Hepatocyte (in vitro differentiated cells): ENCODE results near the gene IPPK. TPM values are rescaled to one million over a fixed set of nuclear protein-coding genes. Genes with fewer than 3 reads are reported as not detected.

Experiments
- DNase-seq: peaks from one replicate; pipeline ENCODE4 v3.0.0-alpha.2; 2016; ENCODE audit warnings: low spot score
- H2AFZ ChIP-seq: fragments of 200-600 bp; sonication (generic); 2 replicates; pipeline ENCODE4 v1.6.0; 2016; ENCODE audit warnings: antibody characterized with exemption, mild to moderate bottlenecking
- H3K27ac ChIP-seq: fragments of 200-600 bp; sonication (generic); 2 replicates; pipeline ENCODE4 v1.5.1; 2016; ENCODE audit warnings: mild to moderate bottlenecking
- H3K27me3 ChIP-seq: fragments of 200-600 bp; sonication (generic); 2 replicates; pipeline ENCODE4 v1.6.1; 2016
- H3K36me3 ChIP-seq: fragments of 200-600 bp; sonication (generic); replicated peaks from 2 replicates; pipeline ENCODE4 v1.5.1; 2016; ENCODE audit warnings: low read depth; ENCODE audit not compliant: insufficient read depth
- H3K4me1 ChIP-seq: fragments of 200-600 bp; sonication (generic); 2 replicates; pipeline ENCODE4 v1.5.1; 2016; ENCODE audit warnings: mild to moderate bottlenecking, moderate library complexity; ENCODE audit not compliant: insufficient read depth
- H3K4me2 ChIP-seq: fragments of 200-600 bp; sonication (generic); 2 replicates; pipeline ENCODE4 v1.6.0; 2016
- H3K4me3 ChIP-seq: fragments of 200-600 bp; sonication (generic); 2 replicates; pipeline ENCODE4 v1.5.1; 2016; ENCODE audit warnings: mild to moderate bottlenecking
- H3K79me2 ChIP-seq: fragments of 200-600 bp; sonication (generic); 2 replicates; pipeline ENCODE4 v1.6.0; 2017; ENCODE audit warnings: mild to moderate bottlenecking
- H3K9me2 ChIP-seq: fragments of 200-600 bp; sonication (generic); replicated peaks from 2 replicates; pipeline ENCODE4 v1.6.0; 2017; ENCODE audit warnings: mild to moderate bottlenecking; ENCODE audit not compliant: insufficient read depth
- H3K9me3 ChIP-seq: fragments of 200-600 bp; sonication (generic); 2 replicates; pipeline ENCODE4 v1.5.1; 2016; ENCODE audit warnings: low read depth, mild to moderate bottlenecking
- H4K20me1 ChIP-seq: fragments of 200-600 bp; sonication (generic); 2 replicates; pipeline ENCODE4 v1.6.0; 2016; ENCODE audit warnings: mild to moderate bottlenecking; ENCODE audit not compliant: insufficient read depth, poor library complexity, severe bottlenecking
- EZH2 ChIP-seq: fragments of 200-600 bp; sonication (generic); IDR thresholded peaks from 2 replicates; pipeline ENCODE4 v1.6.1; 2016; ENCODE audit warnings: antibody characterized with exemption, mild to moderate bottlenecking, borderline replicate concordance
- EZH2phosphoT487 ChIP-seq: fragments of 200-600 bp; sonication (generic); IDR thresholded peaks from one replicate; pipeline ENCODE4 v1.6.1; 2018; ENCODE audit warnings: antibody characterized with exemption, mild to moderate bottlenecking, low read depth, moderate library complexity; ENCODE audit not compliant: unreplicated experiment, severe bottlenecking
- WGBS: methylation state at CpG from one replicate; pipeline ENCODE4 v1.1.6; 2016; ENCODE audit warnings: low lambda C conversion rate; ENCODE audit errors: missing lambda C conversion rate; 5-methylcytosine and 5-hydroxymethylcytosine counted together
- polyA plus RNA-seq: library from polyadenylated mRNA; unstranded; fragments of >200 nt; fragmentation: Nextera tagmentation; extraction: Ambion mirVana; gene quantifications from 2 replicates; pipeline ENCODE4 v1.2.1, GENCODE V29; 2016
- total RNA-seq: library from RNA; depleted of rRNA; stranded (reverse); fragments of >200 nt; gene quantifications from 2 replicates; pipeline ENCODE4 v1.2.3, GENCODE V29; 2014
- TF ChIP-seq, protein P1 (sequence below): fragments of 200-600 bp; sonication (generic); IDR thresholded peaks from 2 replicates; pipeline ENCODE4 v1.5.1; 2016; ENCODE audit warnings: antibody characterized with exemption, mild to moderate bottlenecking; ENCODE audit not compliant: poor library complexity

The IPPK gene
- total and polyA plus RNA-seq, 2 experiments from 2014 or later, result 8.5 to 15.6 TPM

- Histone ChIP-seq H3K4me3 (no peak overlapping the region), H3K4me1 (no peaks in the 10 kb centered on the region), H3K9me3 (no peaks in the 10 kb centered on the region), H3K27ac (no peak overlapping the region), H3K4me2 (no peak overlapping the region), H3K36me3 (no peaks in the 10 kb centered on the region), H4K20me1 (no peaks in the 10 kb centered on the region), H3K79me2 (no peaks in the 10 kb centered on the region), H2AFZ (no peak overlapping the region), H3K9me2 (no peaks in the 10 kb centered on the region), H3K27me3 (no peaks in the 10 kb centered on the region)
- DNase-seq, result no peak
- 92% methylated on average over 8 of the region's 8 CpGs for WGBS
- TF ChIP-seq EZH2 (no peak), EZH2phosphoT487 (no peak)
- TF ChIP-seq, protein P1, sequence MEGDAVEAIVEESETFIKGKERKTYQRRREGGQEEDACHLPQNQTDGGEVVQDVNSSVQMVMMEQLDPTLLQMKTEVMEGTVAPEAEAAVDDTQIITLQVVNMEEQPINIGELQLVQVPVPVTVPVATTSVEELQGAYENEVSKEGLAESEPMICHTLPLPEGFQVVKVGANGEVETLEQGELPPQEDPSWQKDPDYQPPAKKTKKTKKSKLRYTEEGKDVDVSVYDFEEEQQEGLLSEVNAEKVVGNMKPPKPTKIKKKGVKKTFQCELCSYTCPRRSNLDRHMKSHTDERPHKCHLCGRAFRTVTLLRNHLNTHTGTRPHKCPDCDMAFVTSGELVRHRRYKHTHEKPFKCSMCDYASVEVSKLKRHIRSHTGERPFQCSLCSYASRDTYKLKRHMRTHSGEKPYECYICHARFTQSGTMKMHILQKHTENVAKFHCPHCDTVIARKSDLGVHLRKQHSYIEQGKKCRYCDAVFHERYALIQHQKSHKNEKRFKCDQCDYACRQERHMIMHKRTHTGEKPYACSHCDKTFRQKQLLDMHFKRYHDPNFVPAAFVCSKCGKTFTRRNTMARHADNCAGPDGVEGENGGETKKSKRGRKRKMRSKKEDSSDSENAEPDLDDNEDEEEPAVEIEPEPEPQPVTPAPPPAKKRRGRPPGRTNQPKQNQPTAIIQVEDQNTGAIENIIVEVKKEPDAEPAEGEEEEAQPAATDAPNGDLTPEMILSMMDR, result no peak
Measured at GRCh38 chr9:92682269-92682668, 12.3 kb upstream of the IPPK start.

DNA sequence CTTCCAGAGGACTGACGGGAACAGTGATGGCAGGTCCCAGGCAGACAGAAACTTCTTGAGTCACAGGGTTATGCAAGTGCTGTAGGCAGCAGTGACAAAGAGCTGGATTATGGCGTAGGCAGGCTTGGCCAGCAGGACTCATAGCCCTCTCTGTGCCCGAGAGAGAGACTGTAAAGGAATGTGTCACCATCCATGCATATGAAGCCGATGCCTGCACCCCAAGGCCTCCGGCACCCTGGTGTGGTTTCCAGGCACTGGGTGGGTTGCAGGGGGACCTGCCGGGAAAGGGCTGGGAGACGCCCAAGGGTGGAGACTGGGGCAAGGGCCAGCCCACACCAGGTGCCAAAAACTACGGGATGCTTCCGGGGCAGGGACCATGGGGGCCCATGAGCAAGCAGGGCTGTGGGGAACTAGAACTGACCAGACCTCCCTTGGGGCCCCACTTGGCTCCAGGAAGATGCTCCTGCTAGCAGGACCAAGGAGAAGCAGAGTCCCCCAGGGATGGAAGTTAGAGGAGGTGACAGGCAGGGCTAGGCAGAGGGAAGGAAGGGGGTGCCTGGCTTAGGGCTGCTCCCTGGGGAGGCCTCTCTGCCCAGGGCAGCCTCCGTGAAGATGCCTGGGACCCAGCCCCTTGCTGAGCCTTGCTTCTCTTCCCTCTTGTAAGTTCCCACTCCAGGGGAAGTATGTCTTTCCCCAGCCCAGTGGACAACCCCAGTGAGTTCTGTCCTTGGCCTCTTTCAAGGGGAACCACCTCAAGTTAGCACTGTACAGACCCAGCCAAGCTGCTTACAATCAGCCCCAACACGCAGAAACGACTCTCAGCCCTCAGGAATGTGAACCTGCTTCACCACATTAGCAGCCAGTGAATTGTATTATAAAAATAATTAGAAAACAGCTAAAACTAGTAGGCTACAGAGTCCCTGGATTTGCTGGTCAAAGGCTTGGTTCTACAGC, 10.5 kb upstream of the IPPK start:
- Histone ChIP-seq H4K20me1 (no peaks in the 10 kb centered on the region), H3K27ac (no peak overlapping the region), H3K79me2 (no peaks in the 10 kb centered on the region), H3K9me2 (no peaks in the 10 kb centered on the region), H3K36me3 (no peaks in the 10 kb centered on the region), H3K4me3 (no peak overlapping the region), H2AFZ (no peak overlapping the region), H3K27me3 (no peaks in the 10 kb centered on the region), H3K9me3 (no peaks in the 10 kb centered on the region), H3K4me2 (no peak overlapping the region), H3K4me1 (no peaks in the 10 kb centered on the region)
- WGBS, result 90% methylated on average over 12 of the region's 12 CpGs
- DNase-seq, result no peak
- TF ChIP-seq, protein P1, result no peak
- TF ChIP-seq EZH2, result no peak
- TF ChIP-seq EZH2phosphoT487, result no peak

GRCh38 chr9:92679413-92680165, 9.7 kb upstream of the IPPK start:
- no peak overlapping the region for H3K4me2 ChIP-seq
- TF ChIP-seq, protein P1, result no peak
- TF ChIP-seq EZH2phosphoT487 (no peak), EZH2 (no peak)
- no peak overlapping the region for H3K27ac ChIP-seq
- no peaks in the 10 kb centered on the region for H3K36me3 ChIP-seq
- WGBS, result 83% methylated on average over 14 of the region's 14 CpGs
- H3K27me3 ChIP-seq, result no peaks in the 10 kb centered on the region
- no peaks in the 10 kb centered on the region for H3K9me3 ChIP-seq
- H3K79me2 ChIP-seq, result no peaks in the 10 kb centered on the region
- no peak for DNase-seq
- no peaks in the 10 kb centered on the region for H3K9me2 ChIP-seq
- H3K4me3 ChIP-seq, result no peak overlapping the region
- no peaks in the 10 kb centered on the region for H3K4me1 ChIP-seq
- H2AFZ ChIP-seq, result no peak overlapping the region
- no peaks in the 10 kb centered on the region for H4K20me1 ChIP-seq
